GM12878 (cell line): ENCODE data around the gene PHC2.

Experiments used
- TF ChIP-seq, protein P1 (sequence below): fragments of 450-650 bp; IDR thresholded peaks from 2 replicates; pipeline ENCODE4 v1.6.1; 2016; ENCODE audit warnings: mild to moderate bottlenecking
- TF ChIP-seq, protein P2 (sequence below), 3 experiments: IDR thresholded peaks in 2 of 3; conservative IDR thresholded peaks in 1 of 3; 2 replicates each; pipeline ENCODE4 v1.5.1; 2011; ENCODE audit warnings: low read depth in 3 of 3, low read length in 3 of 3, mild to moderate bottlenecking in 3 of 3, control low read depth in 2 of 3, moderate library complexity in 2 of 3, inconsistent platforms in 1 of 3, mixed read lengths in 1 of 3; ENCODE audit not compliant: control insufficient read depth in 2 of 3, insufficient read depth in 1 of 3; ENCODE audit errors: extremely low read depth in 1 of 3

DNA sequence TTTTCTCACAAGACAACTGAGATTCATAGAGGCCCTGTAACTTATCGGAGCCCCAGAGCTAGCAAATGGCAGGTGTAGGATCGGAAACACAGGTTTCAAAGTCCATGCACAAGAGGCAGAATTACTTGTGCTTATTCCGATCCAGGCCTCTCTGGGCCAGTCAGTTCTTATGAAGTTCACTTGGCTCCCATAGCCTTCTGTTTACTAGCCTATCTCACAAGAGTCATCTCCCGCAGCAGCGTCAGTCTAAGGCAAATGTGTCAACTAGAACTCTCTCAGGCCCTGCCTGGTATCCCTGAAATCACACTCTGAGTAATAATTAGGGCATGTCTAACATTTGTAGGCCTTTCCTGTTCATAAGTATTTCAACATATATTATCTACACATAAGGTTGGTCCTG, 43.3 kb downstream of the PHC2 start:
- TF ChIP-seq, protein P1, sequence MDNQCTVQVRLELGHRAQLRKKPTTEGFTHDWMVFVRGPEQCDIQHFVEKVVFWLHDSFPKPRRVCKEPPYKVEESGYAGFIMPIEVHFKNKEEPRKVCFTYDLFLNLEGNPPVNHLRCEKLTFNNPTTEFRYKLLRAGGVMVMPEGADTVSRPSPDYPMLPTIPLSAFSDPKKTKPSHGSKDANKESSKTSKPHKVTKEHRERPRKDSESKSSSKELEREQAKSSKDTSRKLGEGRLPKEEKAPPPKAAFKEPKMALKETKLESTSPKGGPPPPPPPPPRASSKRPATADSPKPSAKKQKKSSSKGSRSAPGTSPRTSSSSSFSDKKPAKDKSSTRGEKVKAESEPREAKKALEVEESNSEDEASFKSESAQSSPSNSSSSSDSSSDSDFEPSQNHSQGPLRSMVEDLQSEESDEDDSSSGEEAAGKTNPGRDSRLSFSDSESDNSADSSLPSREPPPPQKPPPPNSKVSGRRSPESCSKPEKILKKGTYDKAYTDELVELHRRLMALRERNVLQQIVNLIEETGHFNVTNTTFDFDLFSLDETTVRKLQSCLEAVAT = no peak
- TF ChIP-seq, protein P2, sequence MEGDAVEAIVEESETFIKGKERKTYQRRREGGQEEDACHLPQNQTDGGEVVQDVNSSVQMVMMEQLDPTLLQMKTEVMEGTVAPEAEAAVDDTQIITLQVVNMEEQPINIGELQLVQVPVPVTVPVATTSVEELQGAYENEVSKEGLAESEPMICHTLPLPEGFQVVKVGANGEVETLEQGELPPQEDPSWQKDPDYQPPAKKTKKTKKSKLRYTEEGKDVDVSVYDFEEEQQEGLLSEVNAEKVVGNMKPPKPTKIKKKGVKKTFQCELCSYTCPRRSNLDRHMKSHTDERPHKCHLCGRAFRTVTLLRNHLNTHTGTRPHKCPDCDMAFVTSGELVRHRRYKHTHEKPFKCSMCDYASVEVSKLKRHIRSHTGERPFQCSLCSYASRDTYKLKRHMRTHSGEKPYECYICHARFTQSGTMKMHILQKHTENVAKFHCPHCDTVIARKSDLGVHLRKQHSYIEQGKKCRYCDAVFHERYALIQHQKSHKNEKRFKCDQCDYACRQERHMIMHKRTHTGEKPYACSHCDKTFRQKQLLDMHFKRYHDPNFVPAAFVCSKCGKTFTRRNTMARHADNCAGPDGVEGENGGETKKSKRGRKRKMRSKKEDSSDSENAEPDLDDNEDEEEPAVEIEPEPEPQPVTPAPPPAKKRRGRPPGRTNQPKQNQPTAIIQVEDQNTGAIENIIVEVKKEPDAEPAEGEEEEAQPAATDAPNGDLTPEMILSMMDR (IDR thresholded peaks at IDR 0.05 in 2 of 3, conservative IDR thresholded peaks at IDR 0.05 in 1 of 3; ENCODE audit: control insufficient read depth in 2 of 3, extremely low read depth in 1 of 3, insufficient read depth in 1 of 3, low read depth in 3 of 3, low read length in 3 of 3) = no peak
